Measurements from ENCODE around the gene MYOC. TPM values are rescaled to one million over a fixed set of nuclear protein-coding genes. Genes with fewer than 3 reads are reported as not detected.
A peak's percentile ranks its signal among the peaks of the same experiment; 100 is the strongest.
"Not testable (repeated sequence)": the region's sequence is repeated elsewhere in the genome, so short reads cannot be mapped to it uniquely, and the experiment has no call there.

Gene MYOC
- 10 to 100 TPM in 1 of 12 donors, 1 to 10 TPM in 10, not detected in 1; 1.6 to 13.9 (median 5.9) TPM for polyA plus RNA-seq (ENCODE audit: insufficient read length in 12 of 12)
- long read RNA-seq, donor 1, partial matches to known transcripts = 0 of 3 reads
- long read RNA-seq, donor 1, other reads (novel, unspliced or antisense) = 0 of 3 reads
- long read RNA-seq, donor 2, transcript MYOC-201 (3 exons, 2,095 nt) = major isoform, 5 of 5 reads
- long read RNA-seq, donor 2, partial matches to known transcripts = 0 of 5 reads
- long read RNA-seq, donor 2, other reads (novel, unspliced or antisense) = 0 of 5 reads
- long read RNA-seq, donor 3 = 0 reads
- long read RNA-seq, donor 4, transcript MYOC-201 (3 exons, 2,095 nt) = major isoform, 6 of 6 reads
- long read RNA-seq, donor 4, partial matches to known transcripts = 0 of 6 reads
- long read RNA-seq, donor 4, other reads (novel, unspliced or antisense) = 0 of 6 reads
- long read RNA-seq, donor 5, partial matches to known transcripts = 0 of 3 reads
- long read RNA-seq, donor 5, other reads (novel, unspliced or antisense) = 0 of 3 reads
- long read RNA-seq, donor 6, partial matches to known transcripts = 0 of 1 reads
- long read RNA-seq, donor 6, other reads (novel, unspliced or antisense) = 0 of 1 reads
- long read RNA-seq, donor 7, partial matches to known transcripts = 0 of 3 reads
- long read RNA-seq, donor 7, other reads (novel, unspliced or antisense) = 0 of 3 reads
- long read RNA-seq, donor 8, partial matches to known transcripts = 0 of 3 reads
- long read RNA-seq, donor 8, other reads (novel, unspliced or antisense) = 0 of 3 reads
- long read RNA-seq, donor 9, partial matches to known transcripts = 0 of 3 reads
- long read RNA-seq, donor 9, other reads (novel, unspliced or antisense) = 0 of 3 reads
- long read RNA-seq, donor 10, transcript MYOC-201 (3 exons, 2,095 nt) = major isoform, 6 of 6 reads
- long read RNA-seq, donor 10, partial matches to known transcripts = 0 of 6 reads
- long read RNA-seq, donor 10, other reads (novel, unspliced or antisense) = 0 of 6 reads
- long read RNA-seq, donor 11, partial matches to known transcripts = 0 of 1 reads
- long read RNA-seq, donor 11, other reads (novel, unspliced or antisense) = 0 of 1 reads

- DNase-seq = no peak
These were observed at the start of gene MYOC for GRCh38 chr1:171652234-171652822. TSS of gene MYOC (minus strand) at chr1:171652688. CDS start at chr1:171652611, 77 bp downstream.

GRCh38 chr1:171699531-171699930, 47.0 kb upstream of the MYOC start:
- DNase-seq = no peak

GRCh38 chr1:171695772-171696171, 43.3 kb upstream of the MYOC start:
- not testable (repeated sequence) for DNase-seq

GRCh38 chr1:171693541-171693940, 41.1 kb upstream of the MYOC start:
- DNase-seq = not testable (repeated sequence)

GRCh38 chr1:171683870-171684269, 31.4 kb upstream of the MYOC start:
- DNase-seq = no peak

- no peak for DNase-seq
These were observed 27.9 kb upstream of the MYOC start for GRCh38 chr1:171680339-171680738.

GRCh38 chr1:171676823-171677222, 24.3 kb upstream of the MYOC start:
- DNase-seq = no peak

GRCh38 chr1:171674431-171675405, 22.2 kb upstream of the MYOC start:
- peak; percentile 57 for DNase-seq

- no peak for DNase-seq
These were observed 18.3 kb upstream of the MYOC start for GRCh38 chr1:171670739-171671138.

- DNase-seq = no peak
These were observed 15.9 kb upstream of the MYOC start for GRCh38 chr1:171668372-171668771.

GRCh38 chr1:171666114-171666769, 13.8 kb upstream of the MYOC start:
- no peak for DNase-seq

- no peak for DNase-seq
These were observed 12.5 kb upstream of the MYOC start for GRCh38 chr1:171664976-171665375.

GRCh38 chr1:171663854-171664575, 11.5 kb upstream of the MYOC start:
- DNase-seq = no peak

GRCh38 chr1:171663036-171663853, 10.8 kb upstream of the MYOC start:
- DNase-seq = peak; percentile 52

GRCh38 chr1:171661076-171661650, 8.7 kb upstream of the MYOC start:
- DNase-seq = no peak

GRCh38 chr1:171656206-171656605, 3.7 kb upstream of the MYOC start:
- not testable (repeated sequence) for DNase-seq

- DNase-seq = no peak
These were observed 3.2 kb upstream of the MYOC start for GRCh38 chr1:171655746-171656116.
